ENCODE measurements around the gene LTA.

Gene LTA

GRCh38 chr6:31530659-31531058 lies 41.4 kb upstream of the LTA start:
- TF ChIP-seq CTCF (IDR thresholded peaks at IDR 0.05; ENCODE audit: low read length, missing control alignments) = no peak
- no peak overlapping the region for H3K4me3 ChIP-seq (replicated peaks; ENCODE audit: low read depth, low read length)
- DNase-seq (ENCODE audit: low read depth) = no peak

- DNase-seq (ENCODE audit: low read depth) = no peak
- no peak overlapping the region for H3K4me3 ChIP-seq (replicated peaks; ENCODE audit: low read depth, low read length)
- no peak for TF ChIP-seq CTCF (IDR thresholded peaks at IDR 0.05; ENCODE audit: low read length, missing control alignments)
Measured at GRCh38 chr6:31531162-31531561, 40.9 kb upstream of the LTA start.

GRCh38 chr6:31531771-31532643 lies 40.1 kb upstream of the LTA start:
- TF ChIP-seq CTCF (IDR thresholded peaks at IDR 0.05; ENCODE audit: low read length, missing control alignments) = no peak
- H3K4me3 ChIP-seq (replicated peaks; ENCODE audit: low read depth, low read length) = no peak overlapping the region
- DNase-seq (ENCODE audit: low read depth) = no peak

- H3K4me3 ChIP-seq (replicated peaks; ENCODE audit: low read depth, low read length) = no peak overlapping the region
- DNase-seq (ENCODE audit: low read depth) = no peak
- no peak for TF ChIP-seq CTCF (IDR thresholded peaks at IDR 0.05; ENCODE audit: low read length, missing control alignments)
Measured at GRCh38 chr6:31532644-31533454, 39.2 kb upstream of the LTA start.

DNA sequence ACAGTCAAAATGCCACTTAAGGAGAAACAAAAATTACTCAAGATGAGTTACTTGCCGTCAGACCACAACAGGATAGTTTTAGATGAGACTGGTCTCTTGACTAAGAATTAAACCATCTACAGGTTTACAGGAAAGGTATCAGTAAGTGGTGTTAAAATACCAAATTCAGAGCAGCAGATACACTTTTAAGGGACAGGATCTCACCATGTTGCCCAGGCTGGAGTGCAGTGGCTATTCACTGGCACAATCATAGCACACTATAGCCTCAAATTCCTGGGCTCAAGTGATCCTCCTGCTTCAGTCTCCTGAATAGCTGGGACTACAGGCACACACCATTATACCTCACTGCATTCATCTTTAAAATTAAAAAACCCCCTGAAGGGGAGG lies 38.6 kb upstream of the LTA start:
- no peak overlapping the region for H3K4me3 ChIP-seq (replicated peaks; ENCODE audit: low read depth, low read length)
- no peak for DNase-seq (ENCODE audit: low read depth)
- TF ChIP-seq CTCF (IDR thresholded peaks at IDR 0.05; ENCODE audit: low read length, missing control alignments) = no peak

- TF ChIP-seq CTCF (IDR thresholded peaks at IDR 0.05; ENCODE audit: low read length, missing control alignments) = no peak
- no peak overlapping the region for H3K4me3 ChIP-seq (replicated peaks; ENCODE audit: low read depth, low read length)
- no peak for DNase-seq (ENCODE audit: low read depth)
Measured at GRCh38 chr6:31534011-31534410, 38.1 kb upstream of the LTA start.
